DOHH2 (cell line): ENCODE data around the gene HMG20B.

Source experiments
- H3F3A ChIP-seq: fragments of 200-600 bp; sonication (generic), shearing (Covaris generic); 2 replicates; pipeline ENCODE4 v1.6.0; 2016; ENCODE audit warnings: antibody characterized with exemption, mild to moderate bottlenecking; ENCODE audit not compliant: control insufficient read depth, insufficient read depth
- H3K27ac ChIP-seq: fragments of 200-600 bp; sonication (generic); 2 replicates; pipeline ENCODE4 v1.5.1; 2014; ENCODE audit warnings: low read depth, mild to moderate bottlenecking, low read length, moderate library complexity
- H3K27me3 ChIP-seq: fragments of 200-600 bp; sonication (generic); 2 replicates; pipeline ENCODE4 v1.6.1; 2014; ENCODE audit warnings: mild to moderate bottlenecking, low read length, mixed read lengths; ENCODE audit not compliant: control insufficient read depth
- H3K36me3 ChIP-seq: fragments of 200-600 bp; sonication (generic); 2 replicates; pipeline ENCODE4 v1.6.1; 2014; ENCODE audit warnings: mild to moderate bottlenecking, low read length, moderate library complexity, mixed read lengths; ENCODE audit not compliant: control insufficient read depth
- H3K4me1 ChIP-seq: fragments of 200-600 bp; sonication (generic); 2 replicates; pipeline ENCODE4 v1.6.1; 2014; ENCODE audit warnings: mild to moderate bottlenecking, low read length, mixed read lengths; ENCODE audit not compliant: control insufficient read depth
- H3K4me2 ChIP-seq: fragments of 200-600 bp; sonication (generic); 2 replicates; pipeline ENCODE4 v1.6.0; 2014; ENCODE audit warnings: mild to moderate bottlenecking, low read length, moderate library complexity
- H3K4me3 ChIP-seq: fragments of 200-600 bp; sonication (generic); 2 replicates; pipeline ENCODE4 v1.5.1; 2014; ENCODE audit warnings: mild to moderate bottlenecking, low read length, mixed read lengths
- H3K79me2 ChIP-seq: fragments of 200-600 bp; sonication (generic); 2 replicates; pipeline ENCODE4 v1.6.1; 2014; ENCODE audit warnings: mild to moderate bottlenecking, low read length, mixed read lengths; ENCODE audit not compliant: control insufficient read depth
- H3K9me2 ChIP-seq: fragments of 200-600 bp; sonication (generic); replicated peaks from 2 replicates; pipeline ENCODE4 v1.6.1; 2014; ENCODE audit warnings: mild to moderate bottlenecking, low read length, mixed read lengths; ENCODE audit not compliant: control insufficient read depth
- H3K9me3 ChIP-seq: fragments of 200-600 bp; sonication (generic); 2 replicates; pipeline ENCODE4 v1.6.1; 2014; ENCODE audit warnings: antibody characterized with exemption, low read length, mixed read lengths; ENCODE audit not compliant: control insufficient read depth, insufficient read depth
- H4K20me1 ChIP-seq: fragments of 200-600 bp; sonication (generic); 2 replicates; pipeline ENCODE4 v1.6.0; 2014; ENCODE audit warnings: low read depth, mild to moderate bottlenecking, antibody characterized with exemption, low read length, moderate library complexity; ENCODE audit not compliant: control insufficient read depth, insufficient read depth
- EZH2phosphoT487 ChIP-seq: fragments of 200-600 bp; sonication (generic); IDR thresholded peaks from 2 replicates; pipeline ENCODE4 v1.6.1; 2017; ENCODE audit warnings: borderline replicate concordance, mild to moderate bottlenecking, antibody characterized with exemption, low read length, moderate library complexity, mixed read lengths
- TF ChIP-seq, protein P1 (sequence below): fragments of 200-600 bp; sonication (generic); IDR thresholded peaks from one replicate; pipeline ENCODE4 v1.5.1; 2014; ENCODE audit warnings: antibody characterized with exemption, mild to moderate bottlenecking, low read depth, low read length; ENCODE audit not compliant: poor library complexity, severe bottlenecking

HMG20B gene

DNA sequence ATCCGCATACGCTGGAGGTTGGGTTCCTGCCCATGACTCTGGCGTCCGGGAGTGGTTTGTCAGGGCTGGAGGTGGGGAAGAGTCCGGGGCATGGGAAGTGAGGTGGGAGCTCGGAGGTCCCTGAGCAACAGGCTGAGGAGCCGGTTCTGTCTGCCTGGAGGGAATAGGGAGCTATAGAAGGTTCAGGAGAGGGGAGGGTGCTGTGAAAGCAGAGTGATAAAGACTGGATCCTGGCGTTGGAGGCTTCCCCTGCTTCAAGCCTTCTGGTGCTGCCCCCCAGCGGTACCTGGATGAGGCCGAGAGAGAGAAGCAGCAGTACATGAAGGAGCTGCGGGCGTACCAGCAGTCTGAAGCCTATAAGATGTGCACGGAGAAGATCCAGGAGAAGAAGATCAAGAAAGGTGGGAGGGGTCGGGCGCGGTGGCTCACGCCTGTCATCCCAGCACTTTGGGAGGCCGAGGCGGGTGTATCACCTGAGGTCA lies 2.6 kb downstream of the HMG20B start:
- Histone ChIP-seq H3K27ac (no peak overlapping the region), H3K4me1 (peaks cover 10% of the 10 kb centered on the region), H3K27me3 (no peaks in the 10 kb centered on the region), H3K9me2 (no peaks in the 10 kb centered on the region), H3K79me2 (peaks cover 6% of the 10 kb centered on the region), H4K20me1 (no peaks in the 10 kb centered on the region; the same call in 1 of the 2 replicates), H3K4me3 (no peak overlapping the region), H3K9me3 (no peaks in the 10 kb centered on the region), H3K4me2 (no peak overlapping the region), H3K36me3 (peaks cover 16% of the 10 kb centered on the region), H3F3A (no peaks in the 10 kb centered on the region; the same call in 1 of the 2 replicates)
- no peak for TF ChIP-seq EZH2phosphoT487
- TF ChIP-seq, protein P1, sequence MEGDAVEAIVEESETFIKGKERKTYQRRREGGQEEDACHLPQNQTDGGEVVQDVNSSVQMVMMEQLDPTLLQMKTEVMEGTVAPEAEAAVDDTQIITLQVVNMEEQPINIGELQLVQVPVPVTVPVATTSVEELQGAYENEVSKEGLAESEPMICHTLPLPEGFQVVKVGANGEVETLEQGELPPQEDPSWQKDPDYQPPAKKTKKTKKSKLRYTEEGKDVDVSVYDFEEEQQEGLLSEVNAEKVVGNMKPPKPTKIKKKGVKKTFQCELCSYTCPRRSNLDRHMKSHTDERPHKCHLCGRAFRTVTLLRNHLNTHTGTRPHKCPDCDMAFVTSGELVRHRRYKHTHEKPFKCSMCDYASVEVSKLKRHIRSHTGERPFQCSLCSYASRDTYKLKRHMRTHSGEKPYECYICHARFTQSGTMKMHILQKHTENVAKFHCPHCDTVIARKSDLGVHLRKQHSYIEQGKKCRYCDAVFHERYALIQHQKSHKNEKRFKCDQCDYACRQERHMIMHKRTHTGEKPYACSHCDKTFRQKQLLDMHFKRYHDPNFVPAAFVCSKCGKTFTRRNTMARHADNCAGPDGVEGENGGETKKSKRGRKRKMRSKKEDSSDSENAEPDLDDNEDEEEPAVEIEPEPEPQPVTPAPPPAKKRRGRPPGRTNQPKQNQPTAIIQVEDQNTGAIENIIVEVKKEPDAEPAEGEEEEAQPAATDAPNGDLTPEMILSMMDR: no peak

GRCh38 chr19:3575949-3576673 lies 3.4 kb downstream of the HMG20B start:
- Histone ChIP-seq H3K27me3 (no peaks in the 10 kb centered on the region), H3K79me2 (peaks cover 6% of the 10 kb centered on the region), H3K4me2 (no peak overlapping the region), H3K4me3 (no peak overlapping the region), H4K20me1 (no peaks in the 10 kb centered on the region; the same call in 1 of the 2 replicates), H3K9me2 (no peaks in the 10 kb centered on the region), H3K4me1 (peaks cover 10% of the 10 kb centered on the region), H3F3A (no peaks in the 10 kb centered on the region), H3K36me3 (peaks cover 16% of the 10 kb centered on the region), H3K9me3 (no peaks in the 10 kb centered on the region), H3K27ac (no peak overlapping the region)
- TF ChIP-seq, protein P1: no peak
- TF ChIP-seq EZH2phosphoT487: no peak

- Histone ChIP-seq H3K27me3 (no peaks in the 10 kb centered on the region), H3F3A (no peaks in the 10 kb centered on the region), H3K9me3 (no peaks in the 10 kb centered on the region), H3K36me3 (peaks cover 16% of the 10 kb centered on the region), H3K27ac (no peak overlapping the region), H3K4me2 (no peak overlapping the region), H4K20me1 (no peaks in the 10 kb centered on the region; the same call in 1 of the 2 replicates), H3K4me1 (peaks cover 10% of the 10 kb centered on the region), H3K79me2 (peaks cover 6% of the 10 kb centered on the region), H3K4me3 (no peak overlapping the region), H3K9me2 (no peaks in the 10 kb centered on the region)
- TF ChIP-seq, protein P1: no peak
- no peak for TF ChIP-seq EZH2phosphoT487
Observed at GRCh38 chr19:3576696-3577443, 4.1 kb downstream of the HMG20B start.
